BE2C (cell line): ENCODE data around the gene GAS7.

Experiments used
- DNase-seq: peaks from one replicate; pipeline ENCODE4 v3.0.0-alpha.2; 2020
- H3K27me3 ChIP-seq: fragments of 250-450 bp; sonication (Bioruptor Pico); 2 replicates; pipeline ENCODE4 v1.5.1; 2020; ENCODE audit warnings: mild to moderate bottlenecking
- H3K36me3 ChIP-seq: fragments of 250-450 bp; sonication (Bioruptor Pico); 2 replicates; pipeline ENCODE4 v1.5.1; 2020; ENCODE audit warnings: mild to moderate bottlenecking
- H3K4me1 ChIP-seq: fragments of 250-450 bp; sonication (Bioruptor Pico); 2 replicates; pipeline ENCODE4 v1.5.1; 2020
- H3K4me3 ChIP-seq: 2 replicates; pipeline ENCODE4 v1.5.1; 2011; ENCODE audit warnings: low read depth, low read length
- H3K9me3 ChIP-seq: fragments of 250-450 bp; sonication (Bioruptor Pico); 2 replicates; pipeline ENCODE4 v1.5.1; 2020
- TF ChIP-seq, protein P1 (sequence below): IDR thresholded peaks from 2 replicates; pipeline ENCODE4 v1.5.1; 2012; ENCODE audit warnings: mild to moderate bottlenecking, low read depth, low read length

The GAS7 gene

DNA sequence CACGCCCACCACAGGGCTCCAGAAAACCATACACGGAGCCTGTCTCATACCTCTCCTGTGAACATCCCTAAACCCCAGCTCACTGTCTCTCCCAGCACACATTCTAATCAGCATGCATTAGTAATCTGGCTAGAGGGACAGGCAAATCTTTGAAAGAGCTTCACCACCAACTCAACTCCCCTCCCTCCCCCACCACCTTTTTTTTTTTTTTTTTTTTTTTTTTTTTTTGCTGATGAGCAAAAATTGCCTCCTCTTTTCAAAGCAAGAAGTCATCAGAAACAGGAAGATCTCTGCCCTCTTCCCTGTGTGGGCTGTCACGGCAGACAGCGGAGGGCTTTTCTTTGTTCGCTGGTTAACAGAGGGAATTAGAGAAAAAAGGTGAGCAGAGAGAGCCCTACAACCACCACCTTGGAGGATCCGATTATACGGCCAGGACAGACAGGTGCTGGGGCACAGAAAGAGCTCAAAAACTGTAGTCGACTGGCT lies 19.9 kb downstream of the GAS7 start:
- DNase-seq = no peak
- H3K36me3 ChIP-seq = no peaks in the 10 kb centered on the region
- no peaks in the 10 kb centered on the region for H3K4me1 ChIP-seq
- H3K9me3 ChIP-seq = no peaks in the 10 kb centered on the region
- H3K4me3 ChIP-seq = no peak overlapping the region
- TF ChIP-seq, protein P1, sequence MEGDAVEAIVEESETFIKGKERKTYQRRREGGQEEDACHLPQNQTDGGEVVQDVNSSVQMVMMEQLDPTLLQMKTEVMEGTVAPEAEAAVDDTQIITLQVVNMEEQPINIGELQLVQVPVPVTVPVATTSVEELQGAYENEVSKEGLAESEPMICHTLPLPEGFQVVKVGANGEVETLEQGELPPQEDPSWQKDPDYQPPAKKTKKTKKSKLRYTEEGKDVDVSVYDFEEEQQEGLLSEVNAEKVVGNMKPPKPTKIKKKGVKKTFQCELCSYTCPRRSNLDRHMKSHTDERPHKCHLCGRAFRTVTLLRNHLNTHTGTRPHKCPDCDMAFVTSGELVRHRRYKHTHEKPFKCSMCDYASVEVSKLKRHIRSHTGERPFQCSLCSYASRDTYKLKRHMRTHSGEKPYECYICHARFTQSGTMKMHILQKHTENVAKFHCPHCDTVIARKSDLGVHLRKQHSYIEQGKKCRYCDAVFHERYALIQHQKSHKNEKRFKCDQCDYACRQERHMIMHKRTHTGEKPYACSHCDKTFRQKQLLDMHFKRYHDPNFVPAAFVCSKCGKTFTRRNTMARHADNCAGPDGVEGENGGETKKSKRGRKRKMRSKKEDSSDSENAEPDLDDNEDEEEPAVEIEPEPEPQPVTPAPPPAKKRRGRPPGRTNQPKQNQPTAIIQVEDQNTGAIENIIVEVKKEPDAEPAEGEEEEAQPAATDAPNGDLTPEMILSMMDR = no peak
- H3K27me3 ChIP-seq = no peaks in the 10 kb centered on the region

DNA sequence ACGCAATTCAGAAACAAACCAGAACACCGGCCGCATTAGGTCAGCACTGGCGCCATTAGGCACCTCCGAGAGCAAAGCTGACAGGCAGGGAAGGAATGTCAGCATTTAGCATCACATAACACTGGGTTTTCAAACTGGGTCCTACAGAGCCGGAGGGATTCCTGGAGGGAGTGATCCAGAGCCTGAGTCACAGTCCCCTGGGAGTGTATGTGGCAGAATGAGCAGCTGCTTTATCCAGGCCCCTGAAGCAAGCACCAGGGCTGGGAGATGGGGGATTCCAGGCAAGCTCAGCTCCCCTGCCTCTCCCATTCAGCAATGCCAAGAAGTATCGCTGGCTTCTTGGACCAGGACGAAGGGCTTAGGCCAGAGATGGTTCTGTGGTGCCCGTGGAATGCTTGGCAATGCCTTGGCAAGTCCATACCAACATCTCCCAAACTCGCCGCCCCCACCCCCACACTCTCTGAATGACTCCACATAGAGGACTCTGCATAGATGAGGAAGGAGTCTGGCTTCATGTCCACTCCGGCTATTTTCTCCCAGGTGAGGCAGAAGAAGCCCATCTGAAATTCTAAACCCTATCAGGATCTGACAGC lies 20.4 kb downstream of the GAS7 start:
- Histone ChIP-seq H3K36me3 (no peaks in the 10 kb centered on the region), H3K4me1 (no peaks in the 10 kb centered on the region), H3K4me3 (no peak overlapping the region), H3K27me3 (no peaks in the 10 kb centered on the region), H3K9me3 (no peaks in the 10 kb centered on the region)
- TF ChIP-seq, protein P1 = no peak
- no peak for DNase-seq

GRCh38 chr17:10177131-10177912 lies 21.1 kb downstream of the GAS7 start:
- TF ChIP-seq, protein P1 = no peak
- no peaks in the 10 kb centered on the region for H3K36me3 ChIP-seq
- H3K4me1 ChIP-seq = no peaks in the 10 kb centered on the region
- H3K4me3 ChIP-seq = no peak overlapping the region
- DNase-seq = no peak
- no peaks in the 10 kb centered on the region for H3K9me3 ChIP-seq
- H3K27me3 ChIP-seq = no peaks in the 10 kb centered on the region

- TF ChIP-seq, protein P1 = no peak
- Histone ChIP-seq H3K4me3 (no peak overlapping the region), H3K9me3 (no peaks in the 10 kb centered on the region), H3K36me3 (no peaks in the 10 kb centered on the region), H3K4me1 (no peaks in the 10 kb centered on the region), H3K27me3 (no peaks in the 10 kb centered on the region)
- DNase-seq = no peak
Observed at GRCh38 chr17:10173913-10174312, 24.5 kb downstream of the GAS7 start.

DNA sequence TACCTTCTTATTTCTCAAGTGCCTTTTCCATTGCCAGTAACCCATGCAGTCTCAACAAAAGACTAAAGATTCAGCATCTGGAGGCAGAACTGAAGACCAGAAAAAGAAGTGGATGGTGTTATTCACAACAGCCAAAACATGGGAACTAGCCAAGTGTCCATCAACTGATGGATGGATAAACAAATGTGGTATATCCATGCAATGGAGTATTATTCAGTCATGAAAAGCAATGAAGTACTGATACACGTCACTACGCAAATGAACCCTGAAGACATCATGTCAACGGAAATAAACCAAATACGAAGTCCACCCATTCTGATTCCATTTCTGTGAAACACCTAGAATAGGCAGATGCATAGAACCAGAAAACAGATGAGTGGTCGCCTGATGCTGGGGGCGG lies 25.6 kb downstream of the GAS7 start:
- H3K4me1 ChIP-seq = no peaks in the 10 kb centered on the region

More for the DNA sequence above, 25.6 kb downstream of the GAS7 start:
- Histone ChIP-seq H3K27me3 (no peaks in the 10 kb centered on the region), H3K36me3 (no peaks in the 10 kb centered on the region), H3K9me3 (no peaks in the 10 kb centered on the region), H3K4me3 (no peak overlapping the region)
- TF ChIP-seq, protein P1 = no peak
- no peak for DNase-seq
